ENCODE results near the gene KY. TPM values are rescaled to one million over a fixed set of nuclear protein-coding genes. Genes with fewer than 3 reads are reported as not detected.

Gene KY
- polyA plus RNA-seq, 1 donor from 2014 or later: 1.7 TPM

GRCh38 chr3:134624537-134625287 lies 26.1 kb downstream of the KY start:
- H3K27ac ChIP-seq (ENCODE audit: low read length): no peak overlapping the region
- no peaks in the 10 kb centered on the region for H4K20me1 ChIP-seq (ENCODE audit: insufficient read depth)
- no peak overlapping the region for H2AFZ ChIP-seq (ENCODE audit: low read depth, low read length)
- H3K27me3 ChIP-seq (ENCODE audit: insufficient read depth, low read depth, low read length): no peaks in the 10 kb centered on the region
- H3K9me3 ChIP-seq (ENCODE audit: low read length): no peaks in the 10 kb centered on the region
- no peak overlapping the region for H3K4me3 ChIP-seq (ENCODE audit: low read length)
- H3K79me2 ChIP-seq (replicated peaks; ENCODE audit: insufficient read depth, low read length): no peaks in the 10 kb centered on the region
- H3K9me2 ChIP-seq (ENCODE audit: insufficient read depth, low read length): no peaks in the 10 kb centered on the region
- H3K9ac ChIP-seq (ENCODE audit: low read length): no peak overlapping the region
- no peaks in the 10 kb centered on the region for H3K36me3 ChIP-seq (ENCODE audit: insufficient read depth, low read length)
- TF ChIP-seq POLR2AphosphoS5 (IDR thresholded peaks at IDR 0.05) (no peak), TAF1 (IDR thresholded peaks at IDR 0.05; ENCODE audit: low read depth) (no peak), MXI1 (conservative IDR thresholded peaks at IDR 0.05; ENCODE audit: poor library complexity, severe bottlenecking) (no peak), CTCF (IDR thresholded peaks at IDR 0.05; ENCODE audit: poor library complexity, severe bottlenecking) (no peak), REST (IDR thresholded peaks at IDR 0.05; ENCODE audit: borderline replicate concordance) (no peak), EP300 (conservative IDR thresholded peaks at IDR 0.05; ENCODE audit: poor library complexity, severe bottlenecking) (no peak), SMC3 (conservative IDR thresholded peaks at IDR 0.05; ENCODE audit: poor library complexity) (no peak), RAD21 (conservative IDR thresholded peaks at IDR 0.05) (no peak), EZH2 (IDR thresholded peaks at IDR 0.05; ENCODE audit: borderline replicate concordance, insufficient read depth, low read length, poor library complexity, severe bottlenecking) (no peak)
- H3K4me2 ChIP-seq (ENCODE audit: low read length): no peak overlapping the region
- H3F3A ChIP-seq (ENCODE audit: insufficient read depth, low read length, poor library complexity, severe bottlenecking): no peaks in the 10 kb centered on the region

GRCh38 chr3:134623615-134624245 lies 27.1 kb downstream of the KY start:
- Histone ChIP-seq H3K4me2 (ENCODE audit: low read length) (no peak overlapping the region), H2AFZ (ENCODE audit: low read depth, low read length) (no peak overlapping the region), H3K4me3 (ENCODE audit: low read length) (no peak overlapping the region), H3K36me3 (ENCODE audit: insufficient read depth, low read length) (no peaks in the 10 kb centered on the region), H3K27ac (ENCODE audit: low read length) (no peak overlapping the region), H3K79me2 (replicated peaks; ENCODE audit: insufficient read depth, low read length) (no peaks in the 10 kb centered on the region), H3K27me3 (ENCODE audit: insufficient read depth, low read depth, low read length) (no peaks in the 10 kb centered on the region), H3F3A (ENCODE audit: insufficient read depth, low read length, poor library complexity, severe bottlenecking) (no peaks in the 10 kb centered on the region), H3K9me2 (ENCODE audit: insufficient read depth, low read length) (no peaks in the 10 kb centered on the region), H4K20me1 (ENCODE audit: insufficient read depth) (no peaks in the 10 kb centered on the region), H3K9ac (ENCODE audit: low read length) (no peak overlapping the region), H3K9me3 (ENCODE audit: low read length) (no peaks in the 10 kb centered on the region)
- TF ChIP-seq EP300 (conservative IDR thresholded peaks at IDR 0.05; ENCODE audit: poor library complexity, severe bottlenecking) (no peak), SMC3 (conservative IDR thresholded peaks at IDR 0.05; ENCODE audit: poor library complexity) (no peak), EZH2 (IDR thresholded peaks at IDR 0.05; ENCODE audit: borderline replicate concordance, insufficient read depth, low read length, poor library complexity, severe bottlenecking) (no peak), MXI1 (conservative IDR thresholded peaks at IDR 0.05; ENCODE audit: poor library complexity, severe bottlenecking) (no peak), REST (IDR thresholded peaks at IDR 0.05; ENCODE audit: borderline replicate concordance) (no peak), TAF1 (IDR thresholded peaks at IDR 0.05; ENCODE audit: low read depth) (no peak), CTCF (IDR thresholded peaks at IDR 0.05; ENCODE audit: poor library complexity, severe bottlenecking) (no peak), RAD21 (conservative IDR thresholded peaks at IDR 0.05) (no peak), POLR2AphosphoS5 (IDR thresholded peaks at IDR 0.05) (no peak)
